ENCODE data around the gene PMEPA1. TPM values are rescaled to one million over a fixed set of nuclear protein-coding genes. Genes with fewer than 3 reads are reported as not detected.
A peak's percentile ranks its signal among the peaks of the same experiment; 100 is the strongest.

Gene PMEPA1, protein sequence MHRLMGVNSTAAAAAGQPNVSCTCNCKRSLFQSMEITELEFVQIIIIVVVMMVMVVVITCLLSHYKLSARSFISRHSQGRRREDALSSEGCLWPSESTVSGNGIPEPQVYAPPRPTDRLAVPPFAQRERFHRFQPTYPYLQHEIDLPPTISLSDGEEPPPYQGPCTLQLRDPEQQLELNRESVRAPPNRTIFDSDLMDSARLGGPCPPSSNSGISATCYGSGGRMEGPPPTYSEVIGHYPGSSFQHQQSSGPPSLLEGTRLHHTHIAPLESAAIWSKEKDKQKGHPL
- total RNA-seq (2021; ENCODE audit: unreplicated experiment) (89.8 TPM), Bru-seq, nascent RNA (percentile 89 among the genes with signal in this experiment), BruChase-seq, experiment 1, labeled RNA remaining after a 2-hour chase (percentile 93 among the genes with signal in this experiment), BruChase-seq, experiment 2, labeled RNA remaining after a 6-hour chase (percentile 93 among the genes with signal in this experiment)
- 103 TPM for polyA plus RNA-seq (2012; ENCODE audit: insufficient read length)
- long read RNA-seq, full-length matches to known transcripts = 73 of 147 reads
- long read RNA-seq, partial matches to known transcripts = 5 of 147 reads
- long read RNA-seq, other reads (novel, unspliced or antisense) = 69 of 147 reads

DNA sequence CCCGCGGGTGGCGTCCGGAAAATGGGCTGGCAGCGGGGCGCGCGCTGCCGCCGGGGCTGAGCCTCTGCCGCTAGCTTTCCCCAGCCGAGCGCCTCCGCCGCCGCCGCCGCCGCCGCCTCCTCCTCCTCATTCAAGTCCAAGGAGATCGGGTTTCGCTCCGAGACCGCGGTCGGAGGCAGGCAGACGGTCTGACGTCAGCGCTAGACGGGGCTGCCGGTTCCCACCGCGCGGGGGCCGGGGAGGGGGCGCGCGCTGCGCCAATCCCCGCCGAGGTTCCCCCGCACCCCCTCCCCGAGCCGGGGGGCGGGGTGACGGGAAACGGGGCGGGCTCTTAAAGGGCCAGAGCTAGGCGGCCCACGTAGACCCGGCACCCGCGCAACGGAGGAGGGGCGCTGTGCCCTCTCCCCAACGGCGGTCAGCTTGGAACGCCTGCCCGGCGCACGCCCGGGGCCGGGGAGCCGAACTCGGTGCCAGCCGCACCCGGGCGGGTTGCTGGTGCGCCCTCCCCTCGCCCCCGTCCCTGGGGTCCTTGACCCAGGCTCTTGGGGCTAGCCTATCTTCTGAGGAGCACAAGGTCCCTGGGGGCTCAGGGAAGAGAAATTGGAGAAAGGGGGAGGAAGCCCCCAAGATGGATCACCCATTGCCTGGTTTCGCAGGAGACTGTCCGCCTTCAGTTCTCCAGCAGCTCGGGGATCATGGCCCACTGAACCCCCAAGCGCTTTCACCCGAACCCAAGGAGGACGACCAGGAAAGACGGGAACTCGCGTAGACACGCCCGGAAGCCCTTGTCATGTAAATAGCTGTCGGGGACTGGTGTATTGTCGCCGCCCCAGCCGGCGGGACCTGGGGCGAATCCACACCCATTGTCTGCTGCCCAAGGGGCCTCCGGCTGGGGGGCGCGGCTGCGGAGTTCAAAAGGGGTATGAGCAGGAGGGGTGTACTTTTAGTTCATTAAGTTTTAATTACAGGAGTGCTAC lies at the start of gene PMEPA1:
Gene PMEPA1 (minus strand): TSS at position 193 of the 977 bp plus-strand sequence. CDS start 433 bp downstream, outside the sequence.
- peak; percentile 85 for ATAC-seq
- ChIA-PET CTCF (interaction anchor here (1.1 to 1.3 kb wide), 2 partner anchors 12 to 16 kb away, joined by 3 to 7 read pairs; no protein-coding TSS in a partner anchor), POLR2A (interaction anchor here (0.5 to 1.5 kb wide), 4 partner anchors 12 to 422 kb away, joined by 3 to 5 read pairs (median 3); no protein-coding TSS in a partner anchor)
- Histone ChIP-seq H3K4me3 (ENCODE audit: low read depth in 2 of 2, low read length in 2 of 2) (peak within 1 kb of the TSS; percentile 73 to 74), H3K27ac (ENCODE audit: low read length) (peak within 1 kb of the TSS; percentile 90), H3K27me3 (ENCODE audit: control insufficient read depth, insufficient read depth, low read length) (no peaks in the 10 kb centered on the region), H3K4me1 (ENCODE audit: control insufficient read depth, insufficient read depth, low read length) (peaks cover 57% of the 10 kb centered on the region), H3K36me3 (ENCODE audit: control insufficient read depth, insufficient read depth, low read length) (no peaks in the 10 kb centered on the region), H3K9me3 (ENCODE audit: control insufficient read depth, insufficient read depth, low read depth, low read length) (no peaks in the 10 kb centered on the region)
- TF ChIP-seq POLR2AphosphoS5 (IDR thresholded peaks at IDR 0.05; ENCODE audit: low read depth, low read length) = no peak; the same call in 1 of the 2 replicates
- in situ Hi-C loops (cut with HindIII; ENCODE audit: low pct_unique_long_range_greater_than_20kb, low sequenced_read_pairs) (no loop called here), intact Hi-C loops (cut with micrococcal nuclease; ENCODE audit: unreplicated experiment) (no loop called here)
- no TSS peak for BruUV-seq (replicated peaks)
- DNase-seq (ENCODE audit: low read depth, low spot score) = no peak

DNA sequence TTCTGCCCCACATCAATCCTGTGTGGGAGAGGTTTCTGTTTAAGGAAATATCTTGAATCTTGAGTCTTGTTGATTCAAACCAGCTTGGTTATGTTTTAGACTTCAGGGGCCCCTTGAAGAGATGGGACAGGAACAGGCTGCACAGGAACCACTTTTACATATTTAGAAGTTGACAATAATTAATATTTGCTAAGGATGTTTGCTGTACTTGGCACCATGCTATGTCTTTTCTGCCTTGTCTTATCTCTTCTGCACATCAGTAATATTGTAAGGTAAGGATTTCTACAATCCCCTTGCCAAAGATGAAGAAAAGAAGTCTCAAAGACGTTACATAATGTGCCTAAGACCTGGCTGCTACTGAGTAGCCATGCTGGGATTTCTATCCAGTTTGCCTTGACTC lies 48.0 kb upstream of the PMEPA1 start:
- ChIA-PET CTCF (no interaction called here), POLR2A (no interaction called here)
- TF ChIP-seq, protein P1, sequence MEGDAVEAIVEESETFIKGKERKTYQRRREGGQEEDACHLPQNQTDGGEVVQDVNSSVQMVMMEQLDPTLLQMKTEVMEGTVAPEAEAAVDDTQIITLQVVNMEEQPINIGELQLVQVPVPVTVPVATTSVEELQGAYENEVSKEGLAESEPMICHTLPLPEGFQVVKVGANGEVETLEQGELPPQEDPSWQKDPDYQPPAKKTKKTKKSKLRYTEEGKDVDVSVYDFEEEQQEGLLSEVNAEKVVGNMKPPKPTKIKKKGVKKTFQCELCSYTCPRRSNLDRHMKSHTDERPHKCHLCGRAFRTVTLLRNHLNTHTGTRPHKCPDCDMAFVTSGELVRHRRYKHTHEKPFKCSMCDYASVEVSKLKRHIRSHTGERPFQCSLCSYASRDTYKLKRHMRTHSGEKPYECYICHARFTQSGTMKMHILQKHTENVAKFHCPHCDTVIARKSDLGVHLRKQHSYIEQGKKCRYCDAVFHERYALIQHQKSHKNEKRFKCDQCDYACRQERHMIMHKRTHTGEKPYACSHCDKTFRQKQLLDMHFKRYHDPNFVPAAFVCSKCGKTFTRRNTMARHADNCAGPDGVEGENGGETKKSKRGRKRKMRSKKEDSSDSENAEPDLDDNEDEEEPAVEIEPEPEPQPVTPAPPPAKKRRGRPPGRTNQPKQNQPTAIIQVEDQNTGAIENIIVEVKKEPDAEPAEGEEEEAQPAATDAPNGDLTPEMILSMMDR (IDR thresholded peaks at IDR 0.05) = no peak
- TF ChIP-seq TCF7L2 (IDR thresholded peaks at IDR 0.05; ENCODE audit: low read depth, low read length) = no peak
- no peak for TF ChIP-seq SIN3A (IDR thresholded peaks at IDR 0.05; ENCODE audit: borderline replicate concordance, insufficient read depth, low read depth, low read length)
- TF ChIP-seq, protein P2, sequence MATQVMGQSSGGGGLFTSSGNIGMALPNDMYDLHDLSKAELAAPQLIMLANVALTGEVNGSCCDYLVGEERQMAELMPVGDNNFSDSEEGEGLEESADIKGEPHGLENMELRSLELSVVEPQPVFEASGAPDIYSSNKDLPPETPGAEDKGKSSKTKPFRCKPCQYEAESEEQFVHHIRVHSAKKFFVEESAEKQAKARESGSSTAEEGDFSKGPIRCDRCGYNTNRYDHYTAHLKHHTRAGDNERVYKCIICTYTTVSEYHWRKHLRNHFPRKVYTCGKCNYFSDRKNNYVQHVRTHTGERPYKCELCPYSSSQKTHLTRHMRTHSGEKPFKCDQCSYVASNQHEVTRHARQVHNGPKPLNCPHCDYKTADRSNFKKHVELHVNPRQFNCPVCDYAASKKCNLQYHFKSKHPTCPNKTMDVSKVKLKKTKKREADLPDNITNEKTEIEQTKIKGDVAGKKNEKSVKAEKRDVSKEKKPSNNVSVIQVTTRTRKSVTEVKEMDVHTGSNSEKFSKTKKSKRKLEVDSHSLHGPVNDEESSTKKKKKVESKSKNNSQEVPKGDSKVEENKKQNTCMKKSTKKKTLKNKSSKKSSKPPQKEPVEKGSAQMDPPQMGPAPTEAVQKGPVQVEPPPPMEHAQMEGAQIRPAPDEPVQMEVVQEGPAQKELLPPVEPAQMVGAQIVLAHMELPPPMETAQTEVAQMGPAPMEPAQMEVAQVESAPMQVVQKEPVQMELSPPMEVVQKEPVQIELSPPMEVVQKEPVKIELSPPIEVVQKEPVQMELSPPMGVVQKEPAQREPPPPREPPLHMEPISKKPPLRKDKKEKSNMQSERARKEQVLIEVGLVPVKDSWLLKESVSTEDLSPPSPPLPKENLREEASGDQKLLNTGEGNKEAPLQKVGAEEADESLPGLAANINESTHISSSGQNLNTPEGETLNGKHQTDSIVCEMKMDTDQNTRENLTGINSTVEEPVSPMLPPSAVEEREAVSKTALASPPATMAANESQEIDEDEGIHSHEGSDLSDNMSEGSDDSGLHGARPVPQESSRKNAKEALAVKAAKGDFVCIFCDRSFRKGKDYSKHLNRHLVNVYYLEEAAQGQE (IDR thresholded peaks at IDR 0.05; ENCODE audit: insufficient read depth in 1 of 2, low read depth in 2 of 2, low read length in 1 of 2) = no peak
- no peak for TF ChIP-seq POLR2AphosphoS5 (IDR thresholded peaks at IDR 0.05; ENCODE audit: low read depth, low read length)
- DNase-seq (ENCODE audit: low read depth, low spot score) (no peak), ATAC-seq (no peak)
- no TSS peak for BruUV-seq (replicated peaks)
- H3K4me3 ChIP-seq (ENCODE audit: low read depth in 2 of 2, low read length in 2 of 2) = no peak overlapping the region
- in situ Hi-C loops (cut with HindIII; ENCODE audit: low pct_unique_long_range_greater_than_20kb, low sequenced_read_pairs) = no loop called here
- no peaks in the 10 kb centered on the region for H3K4me1 ChIP-seq (ENCODE audit: control insufficient read depth, insufficient read depth, low read length)
- intact Hi-C loops (cut with micrococcal nuclease; ENCODE audit: unreplicated experiment) = no loop called here
- no peak overlapping the region for H3K27ac ChIP-seq (ENCODE audit: low read length)
- H3K36me3 ChIP-seq (ENCODE audit: control insufficient read depth, insufficient read depth, low read length) = no peaks in the 10 kb centered on the region
- no peaks in the 10 kb centered on the region for H3K27me3 ChIP-seq (ENCODE audit: control insufficient read depth, insufficient read depth, low read length)
- no peaks in the 10 kb centered on the region for H3K9me3 ChIP-seq (ENCODE audit: control insufficient read depth, insufficient read depth, low read depth, low read length)
